GM19043 (cell line): Measurements from ENCODE around the gene GALNTL6.
"Not testable (repeated sequence)": the region's sequence is repeated elsewhere in the genome, so short reads cannot be mapped to it uniquely, and the experiment has no call there.

Experiments used
- ATAC-seq: cut with Tn5 transposase; IDR thresholded peaks from one replicate; pipeline ENCODE4 v1.9.1; 2021; ENCODE audit warnings: low read depth; ENCODE audit not compliant: unreplicated experiment

Gene GALNTL6

GRCh38 chr4:172957216-172957615 is 1144.0 kb downstream of the GALNTL6 start:
- ATAC-seq = no peak

- ATAC-seq = no peak
Measured at GRCh38 chr4:172962564-172963353, 1149.6 kb downstream of the GALNTL6 start.

GRCh38 chr4:172963498-172964294 is 1150.5 kb downstream of the GALNTL6 start:
- ATAC-seq = no peak

GRCh38 chr4:172970189-172970588 is 1157.0 kb downstream of the GALNTL6 start:
- ATAC-seq = not testable (repeated sequence)

GRCh38 chr4:172974586-172974985 is 1161.4 kb downstream of the GALNTL6 start:
- ATAC-seq = no peak

GRCh38 chr4:172975651-172976229 is 1162.5 kb downstream of the GALNTL6 start:
- ATAC-seq = no peak

- ATAC-seq = not testable (repeated sequence)
Measured at GRCh38 chr4:172977491-172978041, 1164.4 kb downstream of the GALNTL6 start.

- ATAC-seq = no peak
Measured at GRCh38 chr4:172978848-172979247, 1165.6 kb downstream of the GALNTL6 start.

- ATAC-seq = no peak
Measured at GRCh38 chr4:172979332-172979731, 1166.1 kb downstream of the GALNTL6 start.

GRCh38 chr4:172980219-172980618 is 1167.0 kb downstream of the GALNTL6 start:
- ATAC-seq = no peak

GRCh38 chr4:172982151-172982590 is 1169.0 kb downstream of the GALNTL6 start:
- ATAC-seq = no peak

- ATAC-seq = no peak
Measured at GRCh38 chr4:172983014-172983413, 1169.8 kb downstream of the GALNTL6 start.

GRCh38 chr4:172983631-172984030 is 1170.4 kb downstream of the GALNTL6 start:
- no peak for ATAC-seq

- ATAC-seq = no peak
Measured at GRCh38 chr4:172985552-172985951, 1172.3 kb downstream of the GALNTL6 start.

GRCh38 chr4:172986114-172986513 is 1172.9 kb downstream of the GALNTL6 start:
- peak; percentile 77 for ATAC-seq

- ATAC-seq = no peak
Measured at GRCh38 chr4:172989984-172990820, 1177.0 kb downstream of the GALNTL6 start.

- ATAC-seq = no peak
Measured at GRCh38 chr4:172992648-172993378, 1179.6 kb downstream of the GALNTL6 start.

GRCh38 chr4:172995161-172995560 is 1182.0 kb downstream of the GALNTL6 start:
- ATAC-seq = no peak

GRCh38 chr4:172995704-172996103 is 1182.5 kb downstream of the GALNTL6 start:
- ATAC-seq = no peak
